Lung (tissue), 12 donors: ENCODE data around the gene POLA1. TPM values are rescaled to one million over a fixed set of nuclear protein-coding genes. Genes with fewer than 3 reads are reported as not detected.

ENCODE experiments used
- ATAC-seq: fragments of 200-7000 bp; cut with Tn5 transposase; one replicate; pipeline ENCODE4 v1.9.1; 2020; ENCODE audit warnings: moderate number of reproducible peaks; ENCODE audit not compliant: insufficient read depth, low FRiP score
- DNase-seq, 3 donors: peaks; one replicate each; pipeline ENCODE4 v3.0.0-alpha.2; 2013 to 2017
- H3K27ac ChIP-seq, 2 donors: one replicate each; pipeline ENCODE4 v1.5.1; 2013; ENCODE audit warnings: mild to moderate bottlenecking in 2 of 2, moderate library complexity in 2 of 2, control low read depth in 1 of 2, inconsistent platforms in 1 of 2, low read depth in 1 of 2, low read length in 1 of 2
- H3K27me3 ChIP-seq, 3 donors: one replicate each; pipeline ENCODE4 v1.5.1; 2013; ENCODE audit warnings: low read length in 2 of 3; ENCODE audit not compliant: control insufficient read depth in 3 of 3, insufficient read depth in 3 of 3
- H3K36me3 ChIP-seq, 4 donors: one replicate each; pipeline ENCODE4 v1.5.1; 2013; ENCODE audit warnings: low read length in 4 of 4, mild to moderate bottlenecking in 1 of 4, moderate library complexity in 1 of 4; ENCODE audit not compliant: control insufficient read depth in 4 of 4, insufficient read depth in 4 of 4
- H3K4me1 ChIP-seq, 5 donors: one replicate each; pipeline ENCODE4 v1.5.1; 2013; ENCODE audit warnings: low read length in 5 of 5, mild to moderate bottlenecking in 2 of 5, moderate library complexity in 1 of 5; ENCODE audit not compliant: control insufficient read depth in 5 of 5, insufficient read depth in 5 of 5
- H3K4me3 ChIP-seq: one replicate; pipeline ENCODE4 v1.5.1; 2013; ENCODE audit warnings: mild to moderate bottlenecking, control low read depth, moderate library complexity
- H3K9ac ChIP-seq, 2 donors: one replicate each; pipeline ENCODE4 v1.5.1; 2013; ENCODE audit warnings: low read length in 2 of 2, control low read depth in 1 of 2; ENCODE audit not compliant: insufficient read depth in 1 of 2
- H3K9me3 ChIP-seq, 4 donors: one replicate each; pipeline ENCODE4 v1.5.1; 2013; ENCODE audit warnings: low read length in 3 of 4, mild to moderate bottlenecking in 1 of 4, moderate library complexity in 1 of 4; ENCODE audit not compliant: control insufficient read depth in 4 of 4, insufficient read depth in 3 of 4
- CTCF ChIP-seq: IDR thresholded peaks from 2 replicates; pipeline ENCODE4 v1.5.1; 2012; ENCODE audit warnings: mild to moderate bottlenecking; ENCODE audit errors: control extremely low read depth, extremely low read depth
- WGBS, 2 donors: extraction: QIAGEN DNeasy Blood & Tissue Kit; methylation state at CpG; one replicate each; pipeline ENCODE4 v1.1.7; 2013; 5-methylcytosine and 5-hydroxymethylcytosine counted together
- polyA plus RNA-seq, 2 donors: library from polyadenylated mRNA; stranded (reverse); fragments of 200-250 nt; gene quantifications; one replicate each; pipeline ENCODE4 v1.2.1, GENCODE V29; 2013
- total RNA-seq, 2 donors: library from RNA; depleted of rRNA in 1 of 2; stranded (reverse); fragments of >200 nt in 1 of 2; gene quantifications; one replicate each; pipeline ENCODE4 v1.2.1, GENCODE V29; 2014 to 2021
- donor health status: control.
- donor health status: control.
- donor health status: Bipolar disorder and iron deficiency.
- donor health status: healthy.
- donor health status: DM: yes; HTN: yes; CAD: no.

The POLA1 gene
- total and polyA plus RNA-seq, 4 donors, result 2.4 to 18.7 (median 6.1) TPM

GRCh38 chrX:24858004-24858746 is 164.5 kb downstream of the POLA1 start:
- H3K4me1 ChIP-seq, result no peaks in the 10 kb centered on the region

GRCh38 chrX:24859211-24859841 is 165.6 kb downstream of the POLA1 start:
- Histone ChIP-seq H3K36me3 (no peaks in the 10 kb centered on the region), H3K27me3 (peaks cover 0 to 13% (median 11%) of the 10 kb centered on the region in 3 donors), H3K27ac (no peak overlapping the region), H3K9ac (no peak overlapping the region), H3K4me1 (no peaks in the 10 kb centered on the region), H3K4me3 (no peak overlapping the region), H3K9me3 (no peaks in the 10 kb centered on the region)
- no peak for DNase-seq
- TF ChIP-seq CTCF, result no peak
- ATAC-seq, result no peak
- WGBS, 2 donors, result 80 to 98% methylated on average over 4 of the region's 4 CpGs

More at GRCh38 chrX:24858004-24858746, 164.5 kb downstream of the POLA1 start:
- peaks cover 0 to 13% (median 11%) of the 10 kb centered on the region in 3 donors for H3K27me3 ChIP-seq
- 79 to 98% methylated on average over 4 of the region's 4 CpGs for WGBS, 2 donors
- no peaks in the 10 kb centered on the region for H3K36me3 ChIP-seq
- H3K9me3 ChIP-seq, result no peaks in the 10 kb centered on the region
- no peak overlapping the region for H3K27ac ChIP-seq
- no peak overlapping the region for H3K4me3 ChIP-seq
- DNase-seq (peak in 1 of 3 donors; percentile 19), ATAC-seq (no peak)
- no peak for TF ChIP-seq CTCF
- H3K9ac ChIP-seq, result no peak overlapping the region

- ATAC-seq, result no peak
- Histone ChIP-seq H3K9ac (no peak overlapping the region), H3K36me3 (no peaks in the 10 kb centered on the region), H3K4me1 (no peaks in the 10 kb centered on the region), H3K27ac (no peak overlapping the region), H3K4me3 (no peak overlapping the region), H3K9me3 (no peaks in the 10 kb centered on the region), H3K27me3 (peaks cover 0 to 13% (median 11%) of the 10 kb centered on the region in 3 donors)
- TF ChIP-seq CTCF, result no peak
- no peak for DNase-seq
These were observed 166.4 kb downstream of the POLA1 start for GRCh38 chrX:24860140-24860539.
